GM19351 (cell line): ENCODE measurements around the gene CYP4B1.
"Not testable (repeated sequence)": the region's sequence is repeated elsewhere in the genome, so short reads cannot be mapped to it uniquely, and the experiment has no call there.

Source experiments
- ATAC-seq: cut with Tn5 transposase; IDR thresholded peaks from one replicate; pipeline ENCODE4 v1.9.1; 2021; ENCODE audit warnings: mild to moderate bottlenecking, moderate library complexity; ENCODE audit not compliant: unreplicated experiment

Gene CYP4B1

DNA sequence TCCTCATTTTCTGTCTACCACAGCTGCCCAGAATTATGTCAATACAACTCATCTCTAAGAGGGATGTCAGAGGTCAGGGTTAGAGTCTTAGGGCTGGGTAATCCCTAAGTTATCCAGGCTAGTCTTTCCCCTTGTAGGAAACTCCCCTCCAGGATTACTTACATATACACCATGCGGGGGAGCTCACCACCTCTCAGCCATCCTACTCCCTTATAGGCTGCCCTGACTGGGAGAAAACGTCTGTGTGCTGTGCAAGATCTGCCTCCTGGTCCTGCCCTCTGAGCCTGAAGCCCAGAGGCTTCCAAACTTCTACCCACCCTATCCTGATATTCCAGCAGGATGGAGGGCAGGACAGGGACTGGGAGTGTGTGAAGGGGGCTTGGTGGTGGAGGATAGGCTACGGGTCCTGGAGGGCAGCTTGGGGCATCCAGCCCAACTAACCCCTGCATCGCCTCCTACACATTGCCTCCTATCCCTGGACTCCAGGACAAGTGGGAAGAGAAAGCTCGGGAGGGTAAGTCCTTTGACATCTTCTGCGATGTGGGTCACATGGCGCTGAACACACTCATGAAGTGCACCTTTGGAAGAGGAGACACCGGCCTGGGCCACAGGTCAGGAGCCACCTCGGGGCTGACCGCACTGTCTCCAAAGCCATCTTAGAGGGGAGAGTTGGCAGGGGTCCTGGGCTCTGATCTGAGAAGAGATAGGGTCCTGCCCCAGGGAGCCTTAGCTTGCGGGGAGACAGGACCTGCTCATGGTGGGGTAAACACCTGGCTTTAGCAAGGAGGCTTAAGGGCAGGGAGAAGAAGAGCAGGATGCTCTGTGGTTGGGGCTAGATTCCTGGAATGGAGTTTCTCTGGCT lies 14.4 kb downstream of the CYP4B1 start:
- no peak for ATAC-seq

DNA sequence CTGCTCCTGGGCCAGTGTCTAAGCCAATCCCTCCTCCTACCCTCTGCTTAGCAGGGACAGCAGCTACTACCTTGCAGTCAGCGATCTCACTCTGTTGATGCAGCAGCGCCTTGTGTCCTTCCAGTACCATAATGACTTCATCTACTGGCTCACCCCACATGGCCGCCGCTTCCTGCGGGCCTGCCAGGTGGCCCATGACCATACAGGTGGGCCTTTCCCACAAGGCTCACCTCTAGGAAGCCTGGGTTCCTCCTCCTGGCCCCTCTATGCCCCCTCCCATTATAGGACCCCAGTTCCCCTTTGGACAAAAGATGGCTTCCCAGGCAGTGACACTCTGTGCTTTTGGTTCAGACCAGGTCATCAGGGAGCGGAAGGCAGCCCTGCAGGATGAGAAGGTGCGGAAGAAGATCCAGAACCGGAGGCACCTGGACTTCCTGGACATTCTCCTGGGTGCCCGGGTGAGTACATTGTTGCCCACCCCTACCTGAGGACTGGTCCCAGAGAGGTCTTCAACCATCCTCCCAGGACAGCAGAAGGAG lies 15.1 kb downstream of the CYP4B1 start:
- no peak for ATAC-seq

DNA sequence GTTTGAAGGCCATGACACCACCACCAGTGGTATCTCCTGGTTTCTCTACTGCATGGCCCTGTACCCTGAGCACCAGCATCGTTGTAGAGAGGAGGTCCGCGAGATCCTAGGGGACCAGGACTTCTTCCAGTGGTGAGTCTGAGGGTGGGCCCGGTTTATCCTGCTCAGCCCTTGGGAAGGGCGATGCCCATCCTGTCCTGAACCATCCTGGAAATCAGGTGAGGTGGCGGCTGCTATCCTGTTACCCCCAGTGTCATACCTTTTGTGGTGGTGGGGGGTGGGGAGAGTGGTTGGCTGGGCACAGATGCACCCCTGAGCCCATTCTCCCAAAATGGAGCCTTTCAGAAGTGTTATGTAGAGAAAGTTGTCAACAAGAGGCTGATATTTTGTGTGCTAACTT lies 16.3 kb downstream of the CYP4B1 start:
- ATAC-seq = no peak

DNA sequence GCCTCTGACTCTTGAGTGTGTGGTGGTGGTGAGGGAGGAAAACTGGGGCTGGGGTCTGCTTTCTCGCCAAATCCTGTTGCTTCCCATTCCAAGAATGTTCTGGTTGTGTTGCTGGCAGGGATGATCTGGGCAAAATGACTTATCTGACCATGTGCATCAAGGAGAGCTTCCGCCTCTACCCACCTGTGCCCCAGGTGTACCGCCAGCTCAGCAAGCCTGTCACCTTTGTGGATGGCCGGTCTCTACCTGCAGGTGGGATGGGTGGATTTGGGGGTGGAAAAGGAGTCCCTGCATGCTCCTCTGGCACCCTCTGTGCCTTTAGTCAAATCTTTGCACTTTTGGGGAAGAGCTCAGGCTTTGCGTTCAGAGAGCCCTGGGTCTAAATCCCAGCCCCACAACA lies 18.1 kb downstream of the CYP4B1 start:
- ATAC-seq = no peak

DNA sequence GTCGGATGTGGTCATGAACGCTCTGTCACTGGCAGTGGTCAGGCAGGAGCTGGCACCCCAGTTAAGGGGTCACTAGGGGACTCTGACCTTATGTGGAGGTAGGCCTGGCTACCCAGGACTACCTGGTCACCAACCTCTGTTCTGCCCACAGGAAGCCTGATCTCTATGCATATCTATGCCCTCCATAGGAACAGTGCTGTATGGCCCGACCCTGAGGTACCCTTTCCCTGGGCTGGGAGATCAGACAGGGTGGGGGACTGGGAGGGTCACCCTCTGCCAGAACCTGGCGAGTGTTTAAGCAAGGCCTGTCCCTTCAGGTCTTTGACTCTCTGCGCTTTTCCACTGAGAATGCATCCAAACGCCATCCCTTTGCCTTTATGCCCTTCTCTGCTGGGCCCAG lies 19.0 kb downstream of the CYP4B1 start:
- no peak for ATAC-seq

DNA sequence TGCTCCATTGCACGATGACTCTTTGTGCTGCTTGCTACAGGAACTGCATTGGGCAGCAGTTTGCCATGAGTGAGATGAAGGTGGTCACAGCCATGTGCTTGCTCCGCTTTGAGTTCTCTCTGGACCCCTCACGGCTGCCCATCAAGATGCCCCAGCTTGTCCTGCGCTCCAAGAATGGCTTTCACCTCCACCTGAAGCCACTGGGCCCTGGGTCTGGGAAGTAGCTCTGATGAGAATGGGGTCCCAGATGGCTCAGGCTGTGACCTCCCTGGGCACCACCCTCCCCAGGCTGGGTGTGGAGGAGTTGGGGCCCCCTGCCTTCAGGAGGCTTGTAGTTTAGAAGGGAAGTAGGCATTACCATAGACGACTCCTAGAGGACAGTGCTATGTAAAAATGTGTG lies 19.7 kb downstream of the CYP4B1 start:
- ATAC-seq = no peak

DNA sequence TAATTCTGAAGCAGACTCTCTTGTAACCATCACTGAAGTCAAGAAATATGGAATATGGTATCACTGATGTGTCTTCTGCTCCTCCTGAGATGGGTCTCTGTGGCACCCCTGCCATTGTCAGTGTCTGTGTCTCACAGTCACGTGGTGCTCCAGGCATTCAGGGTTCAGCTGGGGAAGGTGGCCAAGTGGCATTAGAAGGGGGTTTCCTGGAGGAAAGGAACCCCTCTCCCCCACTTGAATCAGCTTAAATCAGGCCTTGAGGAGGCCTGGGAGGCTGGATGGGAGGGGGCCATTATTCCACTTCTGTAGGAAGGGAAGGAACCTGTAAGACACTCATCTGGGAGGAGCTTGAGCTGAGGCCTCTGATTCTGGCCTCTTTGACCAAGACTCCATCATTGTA lies 20.5 kb downstream of the CYP4B1 start:
- no peak for ATAC-seq

DNA sequence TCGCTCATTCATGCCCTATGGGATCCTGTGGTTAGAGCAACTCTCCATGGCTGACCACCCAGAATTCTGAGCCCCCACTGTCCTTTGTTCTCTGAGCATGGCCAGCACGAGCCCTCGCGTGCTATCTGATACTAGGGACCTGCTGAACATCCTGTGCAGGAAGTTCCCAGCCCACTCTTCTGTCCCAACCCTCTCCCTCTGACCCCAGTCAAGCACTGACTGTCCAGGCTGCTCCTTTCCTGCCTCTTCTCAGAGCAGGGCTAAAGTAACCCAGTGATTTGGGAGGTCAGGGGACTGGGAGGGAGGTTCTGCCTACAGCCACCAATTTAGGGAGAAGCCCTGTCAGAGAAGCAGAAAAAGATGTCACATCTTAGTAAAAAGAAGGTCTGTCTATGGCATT lies 21.2 kb downstream of the CYP4B1 start:
- ATAC-seq = no peak

DNA sequence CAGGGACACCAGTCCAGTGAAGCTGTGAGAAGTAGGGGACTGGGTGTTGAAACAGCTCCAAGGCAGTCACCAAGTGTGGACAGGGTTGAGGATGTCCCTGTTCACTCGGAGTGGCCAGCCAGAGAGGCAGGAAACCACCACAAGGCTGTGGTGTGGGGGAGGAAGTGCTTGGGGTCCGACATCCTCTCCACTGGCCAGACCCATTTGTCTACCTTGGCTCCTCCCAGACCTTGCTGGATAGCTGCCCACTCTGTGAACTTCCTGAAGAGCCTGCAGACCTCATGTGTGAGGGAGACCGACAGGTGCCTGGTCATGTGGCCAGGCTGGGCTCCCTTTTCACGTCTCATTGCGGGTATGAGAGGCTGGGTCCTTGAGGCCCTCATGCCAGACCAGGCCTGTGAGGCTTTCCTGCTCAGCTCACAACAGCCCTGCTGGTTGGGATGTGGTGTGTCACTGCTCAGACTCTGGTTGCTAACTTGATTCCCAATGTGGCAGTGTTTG lies 21.8 kb downstream of the CYP4B1 start:
- no peak for ATAC-seq

DNA sequence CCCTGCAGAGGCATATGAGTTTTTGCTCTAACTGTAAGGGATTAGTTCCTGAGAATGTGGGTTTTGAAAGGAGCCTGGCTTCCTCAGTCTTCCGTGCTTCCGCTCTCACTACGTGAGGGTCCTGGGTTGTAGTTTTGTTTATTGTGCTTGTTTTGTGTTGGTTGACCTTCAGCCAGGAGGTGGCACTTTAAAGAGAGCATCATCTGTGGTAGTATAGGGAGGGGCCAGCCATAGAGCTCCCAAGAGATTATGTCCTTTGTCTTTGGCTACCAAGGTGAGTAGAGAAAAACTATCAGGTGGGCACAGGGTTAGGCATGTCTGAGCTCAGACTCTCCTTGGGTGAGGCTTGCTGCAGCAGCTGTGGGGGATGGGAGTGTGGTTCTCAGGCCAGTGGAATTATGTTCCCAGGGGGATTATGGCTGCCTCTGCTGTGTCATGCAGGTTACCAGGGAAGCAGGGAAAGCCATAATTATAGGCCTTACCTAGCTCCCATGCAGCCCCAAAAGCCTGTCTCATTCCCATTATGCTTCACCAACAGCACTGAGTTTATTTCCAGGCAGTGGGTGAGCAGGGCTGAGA lies 23.5 kb downstream of the CYP4B1 start:
- ATAC-seq = no peak

DNA sequence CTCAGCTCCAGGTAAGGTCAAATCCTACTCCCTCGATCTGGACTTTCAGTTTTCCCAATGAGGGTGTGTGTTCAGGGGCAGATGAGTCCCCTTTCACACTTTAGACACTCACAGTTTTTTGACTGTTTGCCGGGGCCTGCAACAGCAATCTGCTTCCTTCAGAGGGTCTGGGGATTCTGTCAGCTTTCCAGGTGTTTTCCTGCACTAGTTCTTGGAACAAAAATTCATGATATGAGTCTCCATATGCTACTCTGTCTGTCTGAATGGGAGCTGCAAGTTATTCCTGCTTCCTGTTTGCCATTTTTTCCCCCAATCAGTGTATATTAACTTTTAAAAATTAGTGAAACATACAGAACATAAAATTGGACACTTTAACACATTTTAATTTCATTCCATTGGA lies 24.3 kb downstream of the CYP4B1 start:
- no peak for ATAC-seq

DNA sequence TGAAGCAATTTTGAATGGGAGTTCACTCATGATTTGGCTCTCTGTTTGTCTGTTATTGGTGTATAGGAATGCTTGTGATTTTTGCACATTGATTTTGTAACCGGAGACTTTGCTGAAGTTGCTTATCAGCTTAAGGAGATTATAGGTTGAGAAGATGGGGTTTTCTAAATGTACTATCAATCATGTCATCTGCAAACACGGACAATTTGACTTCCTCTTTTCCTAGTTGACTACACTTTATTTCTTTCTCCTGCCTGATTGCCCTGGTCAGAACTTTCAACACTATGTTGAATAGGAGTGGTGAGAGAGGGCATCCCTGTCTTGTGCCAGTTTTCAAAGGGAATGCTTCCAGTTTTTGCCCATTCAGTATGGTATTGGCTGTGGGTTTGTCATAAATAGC lies 28.0 kb downstream of the CYP4B1 start:
- not testable (repeated sequence) for ATAC-seq

DNA sequence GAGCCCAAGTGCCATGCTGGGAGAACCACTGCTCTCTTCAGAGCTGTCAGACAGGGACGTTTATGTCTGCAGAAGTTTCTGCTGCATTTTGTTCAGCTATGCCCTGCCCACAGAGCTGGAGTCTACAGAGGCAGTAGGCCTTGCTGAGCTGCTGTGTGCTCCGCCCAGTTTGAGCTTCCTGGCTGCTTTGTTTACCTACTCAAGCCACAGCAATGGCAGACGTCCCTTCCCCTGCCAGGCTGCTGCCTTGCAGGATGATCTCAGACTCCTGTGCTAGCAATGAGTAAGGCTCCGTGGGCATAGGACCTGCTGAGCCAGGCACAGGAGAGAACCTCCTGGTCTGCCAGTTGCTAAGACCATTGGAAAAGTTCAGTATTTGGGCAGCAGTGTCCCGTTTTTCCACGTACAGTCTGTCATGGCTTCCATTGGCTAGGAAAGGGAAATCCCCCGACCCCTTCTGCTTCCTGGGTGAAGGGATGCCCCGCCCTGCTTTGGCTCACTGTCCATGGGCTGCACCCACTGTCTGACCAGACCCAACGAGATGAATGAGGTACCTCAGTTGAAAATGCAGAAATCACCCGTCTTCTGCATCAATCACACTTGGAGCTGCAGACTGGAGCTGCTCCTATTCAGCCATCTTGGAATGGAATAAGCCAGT lies 31.9 kb downstream of the CYP4B1 start:
- no peak for ATAC-seq

DNA sequence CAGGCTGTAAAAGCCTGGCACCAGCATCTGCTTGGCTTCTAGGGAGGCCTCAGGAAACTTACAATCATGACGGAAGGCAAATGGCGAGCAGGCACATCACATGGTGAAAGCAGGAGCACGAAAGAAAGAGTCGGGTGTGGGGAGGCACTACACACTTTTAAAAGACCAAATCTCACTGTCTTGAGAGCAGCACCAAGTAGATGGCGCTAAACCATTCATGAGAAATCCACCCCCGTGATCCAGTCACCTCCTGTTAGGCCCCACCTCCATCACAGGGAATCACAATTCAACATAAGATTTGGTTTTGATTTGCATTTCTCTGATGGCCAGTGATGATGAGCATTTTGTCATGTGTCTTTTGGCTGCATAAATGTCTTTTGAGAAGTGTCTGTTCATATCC lies 36.6 kb downstream of the CYP4B1 start:
- not testable (repeated sequence) for ATAC-seq

DNA sequence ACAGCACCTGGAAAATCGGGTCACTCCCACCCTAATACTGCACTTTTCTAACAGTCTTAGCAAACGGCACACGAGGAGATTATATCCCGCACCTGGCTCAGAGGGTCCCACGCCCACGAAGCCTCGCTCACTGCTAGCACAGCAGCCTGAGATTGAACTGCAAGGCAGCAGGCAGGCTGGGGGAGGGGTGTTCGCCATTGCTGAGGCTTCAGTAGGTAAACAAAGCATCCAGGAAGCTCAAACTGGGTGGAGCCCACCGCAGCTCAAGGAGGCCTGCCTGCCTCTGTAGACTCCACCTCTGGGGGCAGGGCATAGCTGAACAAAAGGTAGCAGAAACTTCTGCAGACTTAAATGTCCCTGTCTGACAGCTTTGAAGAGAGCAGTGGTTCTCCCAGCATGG lies 47.5 kb downstream of the CYP4B1 start:
- not testable (repeated sequence) for ATAC-seq

DNA sequence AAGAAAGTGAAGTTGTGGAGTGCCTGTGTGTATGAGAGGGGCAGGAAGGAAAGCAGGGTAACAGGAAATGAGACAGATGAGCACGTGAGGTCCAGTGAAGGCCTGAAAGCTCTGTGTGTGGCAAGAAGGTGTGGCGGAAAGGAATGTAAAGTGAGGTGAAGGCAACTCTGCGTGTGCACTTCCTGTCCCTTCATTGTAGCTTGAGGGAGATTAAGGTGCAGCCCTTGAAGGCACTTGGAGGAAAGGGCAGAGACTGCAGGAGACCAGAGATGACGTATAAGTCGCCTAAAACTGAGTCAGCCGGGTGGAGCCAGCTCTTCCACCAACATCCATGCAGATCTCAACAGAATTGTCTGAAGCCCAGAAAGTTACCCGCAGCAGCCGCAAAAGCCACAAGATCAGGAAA lies 58.8 kb downstream of the CYP4B1 start:
- ATAC-seq = not testable (repeated sequence)

DNA sequence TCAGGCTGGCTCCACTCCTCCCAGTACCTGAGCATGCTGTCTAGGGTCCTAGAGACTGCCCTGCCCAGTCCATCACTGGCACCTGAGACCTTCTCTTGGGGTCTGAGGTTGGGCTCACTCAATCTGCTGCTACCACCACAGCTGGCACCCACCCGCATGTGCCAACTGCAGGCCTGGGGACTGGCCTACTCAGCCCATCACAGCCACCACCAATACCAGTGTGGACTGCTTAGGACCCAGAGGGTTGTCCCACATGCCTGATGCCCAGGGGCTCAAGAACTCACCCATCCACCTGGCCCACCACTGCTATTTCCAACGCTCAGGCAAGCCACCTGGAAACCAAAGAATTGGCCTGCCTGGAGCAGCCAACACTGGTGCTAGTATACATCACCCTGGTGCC lies 63.5 kb downstream of the CYP4B1 start:
- ATAC-seq = no peak
